NCI-H146 (cell line): ENCODE data around the gene SKOR2.
A peak's percentile ranks its signal among the peaks of the same experiment; 100 is the strongest.

Experiments
- DNase-seq: peaks from one replicate; lab custom pipeline; 2025; lab: John Stamatoyannopoulos, UW

SKOR2 gene

DNA sequence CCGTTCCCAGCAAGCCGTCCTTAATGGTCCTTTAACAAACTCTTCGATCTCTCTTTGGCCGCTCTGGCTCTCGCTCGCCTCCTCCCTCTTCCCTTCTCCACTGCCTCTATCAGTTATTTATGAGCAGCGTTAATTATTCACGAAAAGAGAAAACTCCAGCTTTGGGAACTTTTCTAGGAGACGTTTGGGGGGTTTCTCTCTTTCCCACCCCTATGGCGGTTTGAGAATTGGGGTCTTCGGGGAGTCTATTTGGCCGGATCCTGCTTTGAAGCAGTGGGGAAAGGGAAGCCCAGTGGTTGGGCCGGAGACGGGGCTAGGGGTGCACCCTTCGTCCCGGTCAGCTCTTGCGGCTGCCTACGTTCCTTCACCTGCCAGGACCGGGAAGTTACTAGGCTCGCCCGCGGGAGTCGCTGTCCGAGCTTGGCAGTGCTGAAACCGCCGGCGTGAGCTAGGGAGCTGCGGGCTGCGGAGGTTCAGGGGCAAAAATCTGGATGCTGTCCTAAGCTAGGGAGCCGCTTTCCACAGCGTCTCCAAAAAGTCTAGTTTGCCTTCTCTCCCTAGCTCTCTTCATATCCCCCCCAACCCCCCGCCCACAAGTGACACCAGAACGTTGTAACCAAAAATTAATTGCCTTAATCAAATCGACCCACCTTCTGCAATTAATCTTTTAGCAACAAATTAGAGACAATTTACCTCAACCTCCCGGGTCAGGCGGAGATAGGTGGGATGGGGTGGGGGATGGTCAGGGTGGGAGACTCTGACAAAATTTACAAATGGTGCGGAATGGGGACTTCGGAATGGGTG is 8.9 kb upstream of the SKOR2 start:
- DNase-seq: no peak

DNA sequence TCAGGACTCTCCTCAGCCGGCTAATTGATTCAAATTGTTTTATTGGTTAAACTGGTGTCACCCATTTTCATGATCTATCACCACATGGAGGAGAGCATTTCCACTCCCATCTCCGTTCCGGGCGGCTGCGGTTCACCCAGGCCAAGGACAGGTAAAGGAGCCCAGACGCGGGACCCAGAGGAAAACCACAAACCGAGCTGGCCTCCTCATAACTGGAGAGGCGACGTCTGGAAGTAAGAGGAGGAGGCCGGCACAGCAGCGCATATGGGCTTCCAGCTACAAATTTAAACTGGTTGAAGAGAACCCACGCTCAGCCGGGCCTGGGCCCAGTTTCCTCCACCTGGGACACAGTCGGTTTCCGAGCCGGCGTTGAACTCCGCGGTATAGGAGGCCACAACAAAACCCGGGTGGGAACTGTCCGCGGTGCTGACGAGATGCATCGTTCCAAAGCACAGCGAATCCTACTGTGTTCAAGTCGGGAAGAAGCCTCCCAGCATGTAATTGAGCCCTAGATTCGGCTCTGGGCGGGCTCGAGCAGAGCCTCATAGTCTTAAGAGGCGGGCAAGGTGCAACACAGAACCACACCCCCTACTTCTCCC is 3.0 kb upstream of the SKOR2 start:
- DNase-seq: no peak

DNA sequence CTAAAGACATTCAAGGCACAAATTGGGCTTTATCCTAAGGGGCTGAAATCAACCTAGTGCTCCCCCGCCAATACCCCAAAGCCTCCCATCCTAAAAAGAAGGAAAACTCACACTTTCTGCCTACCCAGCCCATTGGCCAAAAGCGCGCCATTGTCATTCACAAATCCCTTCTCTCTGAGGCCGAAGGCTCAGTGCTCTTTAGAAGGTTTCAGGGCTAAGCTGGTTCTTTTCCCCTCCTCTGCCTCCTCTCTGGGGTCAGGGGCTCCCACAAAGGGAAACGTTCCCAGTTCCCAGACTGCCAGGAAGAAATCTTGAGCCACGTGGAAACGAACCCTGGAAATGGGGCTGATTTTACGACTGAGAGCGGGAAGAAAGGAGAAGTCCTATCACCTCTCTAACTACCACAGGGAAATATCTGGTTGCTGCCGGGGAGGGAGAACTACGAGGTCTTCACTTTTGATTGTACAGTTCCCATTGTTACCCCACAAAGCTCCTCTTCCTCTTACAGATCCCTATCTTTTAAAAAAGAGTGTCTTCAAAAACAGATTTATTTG is 1.7 kb upstream of the SKOR2 start:
- no peak for DNase-seq

DNA sequence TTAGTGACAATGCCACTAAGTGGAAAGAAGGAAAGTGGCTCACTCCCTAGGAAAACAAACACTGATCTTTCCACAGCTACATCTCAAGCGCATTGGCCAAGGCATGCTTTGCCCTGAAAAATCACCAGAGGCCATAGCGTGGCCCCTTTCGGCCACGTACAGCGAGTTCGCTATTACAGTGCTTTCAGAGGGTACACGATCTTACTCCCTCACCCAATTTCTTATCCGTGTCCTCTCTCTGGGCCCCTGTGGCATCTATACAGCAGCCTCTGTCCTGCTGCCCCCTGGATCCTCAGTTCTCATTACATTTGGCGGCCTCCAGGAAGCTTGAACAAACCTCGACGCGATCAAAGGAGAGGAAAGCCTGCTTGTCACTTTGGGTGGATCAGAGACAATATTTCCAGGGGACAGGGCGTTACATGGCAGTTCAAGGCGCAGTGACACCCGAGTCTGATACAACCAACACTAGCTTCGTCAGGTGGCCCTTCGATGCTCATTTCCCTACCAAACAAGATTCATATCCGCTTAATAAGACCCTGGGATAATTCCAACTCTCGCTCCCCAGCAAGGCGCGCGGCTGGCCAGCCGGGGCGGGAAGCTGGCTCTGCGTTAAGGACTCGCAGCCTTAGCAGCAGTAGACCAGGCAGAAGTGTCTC is 941 bp downstream of the SKOR2 start:
- DNase-seq: no peak

DNA sequence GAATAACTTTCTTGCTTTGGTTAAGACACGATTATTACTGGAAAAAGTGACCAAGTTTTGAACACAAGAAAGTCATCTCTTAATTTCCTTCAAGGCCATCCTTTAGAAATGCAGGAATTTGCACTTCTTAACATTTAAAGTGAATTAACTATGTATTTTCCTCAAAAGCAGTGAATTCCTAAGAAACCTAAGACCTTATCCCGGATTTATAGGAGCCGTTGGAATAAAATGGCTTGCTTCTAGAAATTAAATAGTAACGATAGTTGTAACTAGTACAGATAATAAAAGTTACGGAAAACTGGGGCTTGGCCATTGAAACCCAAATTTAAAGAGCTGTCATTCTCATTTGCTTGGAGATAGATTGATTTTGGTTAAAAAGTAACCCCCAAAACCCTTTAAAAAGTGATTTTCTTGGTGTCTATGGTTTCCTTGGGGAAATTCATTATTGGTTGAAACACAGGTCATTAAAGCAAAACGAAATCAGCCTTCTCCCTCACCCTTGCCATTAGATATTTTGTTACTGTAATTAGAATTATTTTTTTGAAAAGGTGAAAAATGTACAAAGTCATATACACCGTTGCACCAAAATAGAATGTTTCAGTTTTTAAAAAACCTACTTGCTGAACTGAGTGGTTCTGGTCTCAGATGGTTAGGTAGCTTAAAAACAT is 2.0 kb downstream of the SKOR2 start:
- no peak for DNase-seq

DNA sequence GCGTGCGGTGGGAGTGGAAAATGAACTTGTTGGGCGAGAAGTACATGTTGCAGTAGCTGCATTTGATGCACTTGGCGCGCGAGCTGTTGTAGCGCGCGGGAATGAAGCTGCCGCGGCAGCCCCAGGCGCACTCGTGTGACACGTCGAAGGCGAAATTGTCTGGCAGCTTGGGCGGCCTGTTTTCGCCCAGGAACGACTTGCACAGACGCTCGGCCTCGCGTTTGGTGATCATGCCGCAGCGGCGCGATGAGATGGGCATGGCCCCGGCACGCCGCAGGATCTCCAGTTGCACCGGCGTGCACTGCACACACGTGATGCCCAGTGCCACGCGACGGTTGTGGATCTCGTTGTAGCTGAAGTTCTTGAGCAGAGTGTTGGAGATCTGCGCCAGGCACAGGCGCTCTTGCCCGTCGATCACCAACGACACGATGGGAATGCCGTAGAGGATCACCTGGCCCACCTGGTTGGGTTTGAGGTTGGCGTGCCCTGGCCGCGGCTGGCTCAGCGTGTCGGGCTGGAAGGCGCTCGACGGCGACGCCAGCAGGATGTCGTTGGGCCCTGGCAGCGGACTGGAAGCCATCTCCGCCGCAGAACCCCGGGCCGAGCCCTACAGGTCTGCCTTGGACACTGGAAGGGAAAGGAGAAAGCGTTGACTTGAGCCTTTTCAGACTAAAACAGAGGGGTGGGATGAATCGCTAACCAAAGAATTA is 2.7 kb downstream of the SKOR2 start:
- no peak for DNase-seq

DNA sequence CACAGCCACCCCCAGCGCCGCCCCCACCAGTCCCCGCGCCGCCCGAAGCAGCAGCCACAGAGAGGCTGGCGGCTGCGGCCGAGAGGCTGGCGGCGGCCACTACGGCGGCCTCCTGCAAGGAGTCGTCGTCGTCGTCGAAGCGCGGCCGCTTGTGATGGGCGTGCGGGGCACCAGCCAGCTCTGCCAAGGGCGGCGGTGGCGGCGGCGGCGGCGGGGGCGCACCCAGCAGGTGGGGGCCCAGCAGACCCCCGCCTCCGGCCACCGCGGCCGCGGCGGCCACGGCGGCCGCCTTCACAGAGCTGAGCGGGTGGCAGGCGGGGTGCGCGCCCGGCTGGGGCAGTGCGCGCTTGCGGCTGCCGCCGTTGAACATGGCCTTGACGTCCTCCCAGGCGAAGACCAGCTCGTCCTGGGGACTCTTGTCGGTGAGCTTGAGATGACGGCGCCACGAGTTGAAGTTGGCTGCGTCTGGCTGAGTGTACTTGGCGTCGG is 3.3 kb downstream of the SKOR2 start:
- no peak for DNase-seq

DNA sequence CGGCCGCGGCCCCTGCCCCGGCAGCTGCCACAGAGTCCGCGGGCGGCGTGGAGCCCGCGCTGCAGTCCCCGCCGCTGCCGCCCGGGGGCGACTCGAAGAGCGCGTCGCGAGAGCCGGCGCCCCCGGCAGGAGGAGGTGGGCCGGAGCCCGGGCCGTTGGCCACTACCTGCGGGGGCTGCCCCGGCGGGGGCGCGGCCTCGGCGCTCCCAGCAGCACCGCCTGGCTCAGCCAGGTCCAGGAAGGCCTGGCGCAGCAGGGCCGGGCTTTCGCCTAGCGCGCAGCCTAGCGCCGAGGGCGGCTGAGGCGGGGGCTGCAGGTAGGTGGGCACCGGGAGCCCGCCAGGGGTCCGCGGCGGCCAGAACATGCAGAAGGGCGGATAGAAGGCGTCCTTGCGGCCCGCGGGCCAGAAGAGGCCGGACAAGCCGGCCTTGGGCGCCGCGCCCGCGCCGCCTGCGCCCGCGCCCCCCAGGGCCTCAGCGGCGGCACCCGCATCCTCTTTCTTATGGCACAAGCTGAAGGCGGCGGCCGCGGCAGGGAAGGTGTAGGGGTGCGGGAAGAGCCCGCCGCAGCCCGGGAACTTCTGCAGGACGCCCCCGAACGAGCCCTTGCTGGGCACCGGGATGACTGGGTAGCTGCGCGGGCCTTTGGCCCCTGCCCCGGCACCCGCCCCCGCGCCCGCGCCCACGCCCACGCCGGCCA is 3.9 kb downstream of the SKOR2 start:
- DNase-seq: no peak

DNA sequence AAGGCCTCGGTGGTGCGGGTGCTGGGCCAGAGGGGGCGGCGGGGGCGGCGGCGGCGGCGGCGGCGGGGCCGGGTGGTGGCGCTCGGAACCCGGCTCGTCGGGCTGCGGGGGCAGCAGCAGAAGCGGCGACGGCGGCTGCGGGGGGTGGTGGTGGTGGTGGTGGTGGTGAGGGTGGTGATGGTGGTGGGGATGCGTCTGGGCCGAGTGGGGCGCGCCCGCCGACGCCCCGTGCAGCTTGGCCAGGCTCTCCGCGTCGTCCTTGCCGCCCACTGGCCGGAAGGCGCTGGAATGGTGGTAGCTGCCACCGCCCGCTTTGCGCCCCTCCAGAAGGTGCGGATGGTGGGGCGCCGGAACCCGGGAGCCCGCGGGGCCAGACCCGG is 4.4 kb downstream of the SKOR2 start:
- DNase-seq: no peak

DNA sequence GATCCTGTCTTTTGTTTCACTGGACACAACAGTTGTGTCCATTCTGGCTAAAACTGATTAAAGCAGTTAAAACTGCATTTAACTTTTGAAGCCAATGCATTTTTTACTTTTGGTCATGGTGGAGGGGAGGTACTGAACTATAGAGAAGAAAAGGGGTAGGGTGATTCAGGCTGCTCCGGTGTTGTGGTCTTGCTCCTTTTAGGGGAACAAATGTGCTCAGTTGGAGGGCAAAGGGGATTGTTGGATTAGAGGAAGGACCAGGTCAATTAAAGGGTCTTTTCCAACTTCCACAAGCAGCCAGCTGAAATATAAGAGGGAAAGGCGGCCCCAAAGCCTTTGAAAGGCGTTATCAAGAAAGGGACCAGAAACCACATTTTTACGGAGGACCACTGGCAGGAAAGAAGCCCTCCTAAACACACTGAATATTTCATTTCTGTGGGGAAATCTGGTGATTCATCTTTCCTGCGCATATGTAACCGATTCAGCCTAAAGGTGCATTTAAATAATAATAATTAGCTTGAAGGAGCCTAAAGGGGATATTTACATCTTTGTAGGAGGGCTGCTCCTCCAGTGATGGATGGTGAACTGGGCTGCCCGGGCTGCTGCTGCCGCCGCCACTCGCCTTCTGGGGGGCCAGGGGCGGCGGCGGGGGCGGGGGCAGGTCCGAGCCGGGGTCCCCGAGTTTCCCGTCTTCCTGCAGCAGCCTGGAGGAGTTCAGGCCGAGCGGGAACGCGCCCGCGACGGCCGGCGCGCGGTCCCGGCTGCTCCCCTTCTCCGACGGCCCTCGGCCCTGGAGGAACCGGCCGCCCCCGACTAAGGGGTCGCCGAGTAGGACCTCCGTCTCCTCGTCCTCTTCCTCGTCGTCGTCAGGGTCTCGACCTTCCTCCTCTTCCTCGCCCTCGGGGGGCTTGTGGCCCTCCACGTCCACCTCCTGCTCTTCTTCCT is 5.2 kb downstream of the SKOR2 start:
- DNase-seq: no peak

DNA sequence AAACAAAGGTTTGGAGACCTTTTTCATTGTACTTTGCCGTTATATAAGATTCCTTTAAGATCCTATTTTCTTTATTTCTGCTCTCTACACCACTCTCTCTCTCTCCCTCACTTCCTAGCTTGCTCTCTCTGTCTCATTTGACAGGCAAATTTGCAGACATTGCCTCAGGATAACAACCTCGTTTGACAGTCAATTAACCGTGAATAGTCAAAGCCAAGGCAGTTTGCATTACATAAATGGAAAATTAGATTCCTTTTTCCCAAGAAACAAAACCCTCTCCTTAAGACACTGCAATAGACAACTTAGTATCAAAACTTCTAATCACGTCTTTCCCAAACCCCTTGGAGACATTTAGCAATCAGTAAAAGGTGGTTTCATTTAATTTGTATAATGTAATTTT is 7.4 kb downstream of the SKOR2 start:
- no peak for DNase-seq

DNA sequence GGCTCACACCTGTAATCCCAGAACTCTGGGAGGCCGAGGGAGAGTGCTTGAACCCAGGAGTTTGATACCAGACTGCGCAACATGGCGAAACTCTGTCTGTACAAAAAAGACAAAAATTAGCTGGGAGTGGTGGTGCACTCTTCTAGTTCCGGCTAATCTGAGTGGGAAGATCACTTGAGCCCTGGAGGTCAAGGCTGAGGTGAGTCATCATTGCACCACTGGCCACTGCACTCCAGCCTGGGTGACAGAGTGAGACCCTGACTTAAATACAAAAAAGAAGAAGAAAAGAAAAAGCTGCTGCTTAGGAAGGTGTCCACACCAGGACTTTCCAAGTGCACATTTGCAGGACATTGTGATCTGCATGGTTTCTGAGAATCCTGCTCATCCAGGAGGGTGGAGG is 16.4 kb downstream of the SKOR2 start:
- no peak for DNase-seq

DNA sequence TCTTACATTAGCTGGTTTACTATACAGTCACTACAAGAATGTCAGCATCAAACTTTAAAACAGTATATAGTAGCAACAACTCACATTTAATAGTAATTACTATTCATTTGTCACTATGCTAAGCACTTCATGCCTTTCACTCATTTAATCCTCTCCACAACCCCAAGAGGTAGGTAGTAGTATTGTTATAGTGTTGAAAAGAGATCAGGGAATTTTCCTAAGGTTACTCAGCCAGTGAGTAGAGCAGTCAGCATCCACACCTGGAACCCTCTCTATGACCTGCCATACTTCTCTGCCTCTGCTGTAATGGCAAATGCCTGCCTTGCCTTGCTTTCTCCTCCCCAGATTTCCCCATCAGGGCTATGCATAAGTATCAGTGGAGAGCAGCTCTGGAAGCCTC is 24.8 kb downstream of the SKOR2 start:
- DNase-seq: no peak

DNA sequence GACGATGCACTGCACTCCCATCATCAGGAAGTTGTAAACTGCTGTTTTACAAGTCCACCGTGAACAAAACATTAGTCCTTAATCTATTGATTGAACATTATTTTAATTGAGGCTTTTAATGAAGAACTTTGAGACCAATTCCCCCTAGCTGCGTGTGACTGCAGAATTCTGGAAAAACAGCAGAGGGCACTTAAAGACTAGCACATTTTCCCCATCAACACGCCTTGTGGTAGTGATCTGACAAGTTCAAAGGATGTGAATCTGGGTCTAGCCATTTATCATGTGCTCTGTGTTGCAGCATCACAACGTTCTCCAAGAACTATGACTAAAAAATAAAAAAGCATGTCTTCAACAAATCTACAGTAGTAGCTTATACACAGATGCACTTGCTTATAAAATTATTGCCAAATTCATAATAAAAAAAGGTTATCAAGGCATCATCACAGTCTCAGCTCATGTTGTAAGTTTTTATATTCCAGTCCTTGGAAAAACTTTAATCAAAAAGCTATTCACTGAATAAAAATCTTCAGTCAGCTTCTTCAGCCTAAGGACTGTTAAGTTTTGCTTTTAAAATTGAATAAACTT is 35.8 kb downstream of the SKOR2 start:
- peak; percentile 68 for DNase-seq

DNA sequence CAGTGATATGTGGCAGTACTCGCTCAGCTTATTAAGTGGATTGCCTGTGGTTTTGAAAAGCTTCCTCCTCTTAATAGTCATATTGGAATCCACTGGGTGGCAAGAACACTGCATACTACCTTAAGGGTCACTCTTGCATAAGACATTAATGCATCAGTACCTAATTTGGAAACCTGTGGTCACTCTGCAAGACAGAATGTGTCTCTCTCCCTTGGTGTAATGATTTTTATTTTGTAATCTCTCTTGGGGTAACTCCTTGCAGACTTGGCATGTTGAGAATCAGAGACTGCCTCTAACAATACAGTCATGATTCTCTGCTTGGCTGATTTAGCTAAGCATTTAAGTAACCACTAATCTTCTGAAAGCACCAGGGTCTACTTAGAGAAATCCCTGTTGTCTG is 42.3 kb downstream of the SKOR2 start:
- DNase-seq: no peak

DNA sequence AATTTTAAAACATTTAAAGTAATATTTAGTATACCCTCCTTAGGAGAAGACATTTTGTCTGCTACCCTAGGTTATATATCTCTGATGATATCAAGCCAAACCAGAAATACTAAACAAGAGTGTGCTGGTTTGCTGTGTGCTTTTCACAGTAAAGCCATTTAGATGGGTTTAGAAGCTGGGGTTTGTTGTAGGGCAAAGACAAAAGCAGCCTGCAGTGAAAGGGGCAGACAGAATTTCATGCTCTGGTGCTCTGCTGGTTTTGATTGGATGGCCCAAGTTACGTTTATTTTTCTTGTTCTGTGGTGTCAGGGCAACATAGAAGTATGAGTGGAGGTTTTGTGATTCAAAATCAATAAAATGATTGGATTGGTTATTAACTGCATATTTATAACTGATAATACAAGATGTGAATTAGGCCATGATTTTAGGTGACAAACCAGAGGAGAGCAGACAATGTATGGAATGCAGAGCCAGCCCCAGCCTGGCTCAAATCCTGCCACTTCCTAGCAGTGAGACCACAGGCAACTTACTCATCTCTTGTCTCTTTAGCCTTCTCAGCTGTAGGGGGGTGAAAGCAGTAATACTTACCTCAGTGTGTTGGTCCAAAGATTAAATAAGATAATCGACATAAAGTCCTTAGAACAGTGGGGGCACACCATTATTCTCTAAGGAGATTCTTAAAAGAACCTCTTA is 44.4 kb downstream of the SKOR2 start:
- no peak for DNase-seq

DNA sequence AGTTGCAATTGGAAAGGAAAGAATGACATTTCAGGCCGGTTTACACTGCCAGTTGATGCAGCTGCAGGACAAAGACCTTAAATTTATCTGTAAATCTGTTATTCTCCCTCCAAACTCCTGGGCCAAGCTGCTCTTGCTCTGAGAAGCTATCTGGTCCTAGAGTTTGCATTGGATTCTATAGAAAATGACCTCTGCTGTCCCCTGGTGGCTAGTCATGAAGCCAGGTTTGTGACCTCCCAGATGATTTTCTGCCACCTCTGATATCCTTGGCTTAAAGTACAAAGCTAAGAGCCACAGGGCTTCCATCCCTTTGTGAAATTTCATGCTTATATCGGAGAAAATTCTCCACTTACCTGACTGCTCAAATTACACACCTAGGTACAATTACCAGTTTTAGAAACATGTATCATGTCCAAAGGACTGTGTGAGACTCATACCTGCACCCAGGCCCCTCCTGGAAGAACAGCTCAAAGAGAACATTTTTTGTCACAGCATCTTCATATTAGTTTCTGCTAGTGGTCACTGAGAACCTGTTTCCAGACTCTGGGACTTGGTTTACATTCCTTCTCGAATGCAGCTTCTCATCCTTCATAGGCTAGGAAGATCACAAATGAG is 46.4 kb downstream of the SKOR2 start:
- peak; percentile 60 for DNase-seq

DNA sequence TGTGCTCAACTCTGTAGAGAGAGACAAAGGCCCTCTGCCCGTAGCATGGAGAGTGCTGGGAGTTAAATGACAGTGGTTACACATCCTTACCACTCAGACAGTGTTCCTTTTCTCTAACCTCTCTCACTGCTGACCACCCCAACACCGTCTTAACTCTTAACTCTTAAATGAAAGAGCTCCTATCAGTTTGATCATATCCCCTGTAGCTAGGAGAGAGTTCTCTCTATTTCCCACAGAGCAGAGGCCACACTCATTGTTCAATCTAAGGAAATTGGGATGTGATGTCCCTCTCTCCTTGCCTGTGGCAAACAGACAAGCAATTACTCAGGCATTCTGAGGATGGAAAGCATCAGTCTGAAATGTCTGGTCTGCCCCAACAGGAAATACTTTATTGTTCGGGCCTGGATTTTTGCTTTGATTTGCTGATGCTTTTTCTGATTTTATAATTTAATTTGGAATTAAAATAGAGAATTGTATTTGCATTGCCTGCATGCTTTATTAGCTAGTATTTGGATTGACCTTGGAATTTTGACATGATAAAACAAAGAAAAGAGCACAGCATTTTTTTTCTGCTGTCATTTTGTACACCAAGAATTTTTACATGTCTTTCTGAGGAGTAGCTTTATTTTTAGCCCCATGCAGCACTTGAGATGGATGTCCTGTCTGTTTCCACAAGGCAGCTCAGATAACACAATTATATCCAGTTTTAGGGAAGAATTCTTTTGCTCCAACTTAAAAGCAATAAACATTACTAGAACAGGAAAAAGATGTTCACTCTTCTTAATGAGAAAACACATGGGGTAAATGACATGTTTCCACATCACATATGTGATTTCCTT is 47.6 kb downstream of the SKOR2 start:
- DNase-seq: no peak
